Umbilical cord (tissue), 2 donors: ENCODE measurements around the gene PEX6. TPM values are rescaled to one million over a fixed set of nuclear protein-coding genes. Genes with fewer than 3 reads are reported as not detected.
A peak's percentile ranks its signal among the peaks of the same experiment; 100 is the strongest.
"Not testable (repeated sequence)": the region's sequence is repeated elsewhere in the genome, so short reads cannot be mapped to it uniquely, and the experiment has no call there.

Experiments
- DNase-seq: peaks from one replicate; pipeline ENCODE4 v3.0.0-alpha.2; 2015; ENCODE audit warnings: low spot score
- total RNA-seq: library from RNA; depleted of rRNA; stranded (reverse); fragments of >200 nt; gene quantifications from one replicate; pipeline ENCODE4 v1.2.3, GENCODE V29; 2014; ENCODE audit warnings: low replicate concordance; ENCODE audit not compliant: insufficient read depth

Gene PEX6
- total RNA-seq = 9.4 TPM

DNA sequence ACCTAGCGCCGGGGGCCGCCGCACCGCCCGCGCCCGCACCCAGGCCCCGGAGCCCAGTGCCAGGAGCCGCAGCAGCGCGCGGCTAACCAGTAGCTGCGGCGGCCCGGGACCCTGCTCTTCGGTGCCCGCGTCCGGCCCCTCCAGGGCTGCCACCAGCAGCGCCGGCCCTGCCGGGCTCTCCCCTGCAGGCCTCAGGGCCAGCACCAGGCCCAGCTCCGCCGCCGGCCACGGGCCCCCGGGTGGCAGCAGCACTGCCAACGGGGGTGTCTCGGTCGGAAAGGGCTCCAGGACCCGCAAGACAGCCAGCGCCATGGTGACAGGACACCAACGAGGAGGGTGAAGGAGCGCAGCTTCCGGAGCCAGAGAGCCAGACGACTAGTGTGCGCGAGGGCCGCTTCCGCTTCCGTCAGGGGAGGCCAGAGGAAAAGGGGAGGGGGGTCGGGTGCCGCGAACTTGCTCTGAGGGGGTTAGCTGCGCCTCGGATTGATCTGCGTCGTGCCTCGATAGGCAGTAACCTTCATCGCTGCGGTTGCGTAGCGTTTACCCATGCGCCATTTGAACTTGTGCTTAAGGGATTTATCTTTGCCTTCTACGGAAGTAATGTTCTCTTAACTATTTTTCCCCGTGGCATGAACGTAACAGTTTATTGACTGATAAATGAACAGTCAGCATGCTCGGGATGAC, at the start of gene PEX6:
PEX6 (minus strand) TSS at position 343 of the 684 bp plus-strand sequence; CDS start at position 312, 31 bp downstream.
- peak; percentile 94 for DNase-seq

- no peak for DNase-seq
These were observed 47.4 kb upstream of the PEX6 start for GRCh38 chr6:43026365-43026764.

- no peak for DNase-seq
These were observed 45.5 kb upstream of the PEX6 start for GRCh38 chr6:43024436-43024835.

GRCh38 chr6:43021270-43022047, 42.5 kb upstream of the PEX6 start, which contains the start of gene RRP36:
TSS of gene RRP36 (plus strand) at chr6:43021623. CDS start at chr6:43021655, 32 bp downstream.
- peak; percentile 88 for DNase-seq

DNA sequence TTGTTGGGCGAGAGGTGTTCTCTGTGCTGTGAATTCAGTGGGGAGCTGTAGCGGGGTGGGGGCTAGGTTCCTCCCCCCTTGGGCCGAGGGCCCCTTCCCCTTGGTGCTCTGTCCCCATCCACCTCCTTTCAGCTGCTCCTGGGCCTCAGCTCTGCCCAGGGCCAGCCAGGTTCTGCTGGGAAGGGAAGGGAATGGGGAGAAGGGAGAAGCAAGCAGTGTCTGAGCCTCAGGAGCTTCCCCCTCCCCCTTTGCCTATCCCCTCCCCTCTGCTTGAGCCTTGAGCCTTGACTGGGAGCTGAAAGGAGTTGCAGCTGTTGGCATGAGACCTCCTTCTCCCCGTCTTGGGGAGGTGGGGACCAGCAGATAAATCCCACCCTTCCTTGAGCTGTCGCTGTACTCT, 41.9 kb upstream of the PEX6 start:
- peak; percentile 55 for DNase-seq

- DNase-seq = no peak
These were observed 41.2 kb upstream of the PEX6 start for GRCh38 chr6:43020052-43020705.

DNA sequence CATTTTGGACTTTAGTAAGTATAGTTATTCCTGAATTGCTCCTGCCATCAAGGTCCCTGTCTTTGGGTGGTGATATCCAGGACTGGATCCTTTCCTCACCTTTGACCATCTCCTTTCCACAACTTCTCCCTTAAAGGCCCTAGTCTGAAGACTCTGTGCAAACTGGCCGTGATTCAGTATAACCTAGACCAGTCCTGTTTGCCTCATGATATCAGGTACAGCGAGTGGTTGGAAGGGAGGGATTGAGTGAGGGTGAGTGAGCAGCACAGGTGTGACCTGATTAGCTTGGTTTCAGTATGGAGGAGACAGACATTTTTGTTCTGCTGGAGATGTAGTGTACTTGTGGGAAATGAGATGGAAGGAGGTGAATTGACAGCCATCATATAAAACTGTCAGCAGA, 40.2 kb upstream of the PEX6 start:
- no peak for DNase-seq

DNA sequence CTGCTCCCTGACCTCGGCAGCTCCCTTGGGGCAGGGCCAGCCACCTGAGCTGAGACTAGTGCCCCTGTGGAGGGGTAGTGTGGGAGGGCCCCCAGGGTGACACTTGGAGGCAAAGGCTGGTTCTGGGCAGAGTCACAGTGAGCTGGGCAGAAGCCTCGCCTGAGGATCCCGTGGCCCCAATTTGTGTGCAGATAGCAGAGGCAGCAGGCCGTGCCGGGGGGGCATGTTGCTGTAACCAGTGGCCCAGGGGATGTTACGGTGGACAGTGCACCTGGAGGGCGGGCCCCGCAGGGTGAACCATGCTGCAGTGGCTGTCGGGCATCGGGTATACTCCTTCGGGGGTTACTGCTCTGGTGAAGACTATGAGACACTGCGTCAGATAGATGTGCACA, 38.0 kb upstream of the PEX6 start:
- DNase-seq = no peak

- no peak for DNase-seq
These were observed 37.4 kb upstream of the PEX6 start for GRCh38 chr6:43016176-43016942.

DNA sequence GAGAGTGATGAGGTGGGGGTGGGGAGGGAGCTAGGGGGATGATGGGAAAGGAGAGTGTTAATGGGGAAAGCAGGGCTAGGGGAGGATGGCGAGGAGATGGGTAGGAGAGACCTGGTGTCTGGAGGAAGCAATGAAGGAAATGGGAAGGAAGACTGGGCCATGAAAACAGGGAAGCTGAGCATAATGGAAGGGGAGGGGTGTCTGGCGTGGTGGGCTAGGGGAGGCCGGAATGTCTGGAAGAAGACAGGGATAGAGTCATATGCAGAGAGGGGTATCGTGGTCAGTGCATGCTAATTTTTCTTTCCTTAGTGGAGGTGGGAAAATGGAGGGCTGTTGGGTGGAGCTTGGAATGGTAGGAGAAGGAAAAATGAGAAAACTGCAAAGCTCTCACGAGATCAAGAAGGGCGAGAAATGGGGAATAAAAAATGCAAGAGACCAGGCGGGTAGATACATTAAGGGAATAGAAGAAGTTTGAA, 35.5 kb upstream of the PEX6 start:
- DNase-seq = peak; percentile 56

DNA sequence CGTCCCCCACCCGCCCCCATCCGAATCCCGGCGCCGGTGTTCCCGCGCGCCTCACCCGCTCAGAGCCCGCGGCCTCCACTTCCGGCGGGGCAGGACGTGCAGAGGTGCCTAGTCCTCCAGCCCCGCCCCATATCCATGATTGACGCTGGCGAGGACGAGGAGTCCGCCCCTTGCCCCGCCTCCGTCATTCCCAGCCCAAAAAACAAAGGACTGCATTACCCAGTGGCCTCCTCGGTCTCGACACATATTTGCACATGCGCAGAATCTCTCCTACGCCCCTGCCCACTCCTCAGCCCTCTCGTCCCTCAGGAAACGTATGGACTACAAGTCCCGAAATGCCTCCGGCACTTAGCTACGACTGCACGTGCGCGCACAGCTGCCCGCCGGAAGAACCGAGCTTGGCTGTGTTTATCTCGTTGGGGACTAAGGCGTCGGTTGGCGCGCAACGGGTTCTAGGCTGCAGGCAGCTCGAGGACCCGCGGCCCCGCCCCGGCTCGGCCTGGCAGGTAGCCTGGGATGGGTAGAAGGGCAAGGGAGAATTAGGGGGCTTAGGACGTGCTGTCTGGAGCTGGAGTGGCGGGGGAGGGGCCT, 35.0 kb upstream of the PEX6 start, which contains the start of the genes KLHDC3 and MEA1:
KLHDC3 (plus strand) TSS at position 407 of the 591 bp plus-strand sequence. CDS start 2,944 bp downstream, outside the sequence.
MEA1 (minus strand) TSS at position 104 of the 591 bp plus-strand sequence. CDS start 133 bp downstream, outside the sequence.
- DNase-seq = peak; percentile 100

- DNase-seq = peak; percentile 85
These were observed 34.3 kb upstream of the PEX6 start for GRCh38 chr6:43013097-43013842.

- no peak for DNase-seq
These were observed 33.4 kb upstream of the PEX6 start for GRCh38 chr6:43012364-43012763.

GRCh38 chr6:43011207-43011606, 32.2 kb upstream of the PEX6 start:
- no peak for DNase-seq

GRCh38 chr6:43009124-43009523, 30.1 kb upstream of the PEX6 start:
- peak; percentile 35 for DNase-seq

DNA sequence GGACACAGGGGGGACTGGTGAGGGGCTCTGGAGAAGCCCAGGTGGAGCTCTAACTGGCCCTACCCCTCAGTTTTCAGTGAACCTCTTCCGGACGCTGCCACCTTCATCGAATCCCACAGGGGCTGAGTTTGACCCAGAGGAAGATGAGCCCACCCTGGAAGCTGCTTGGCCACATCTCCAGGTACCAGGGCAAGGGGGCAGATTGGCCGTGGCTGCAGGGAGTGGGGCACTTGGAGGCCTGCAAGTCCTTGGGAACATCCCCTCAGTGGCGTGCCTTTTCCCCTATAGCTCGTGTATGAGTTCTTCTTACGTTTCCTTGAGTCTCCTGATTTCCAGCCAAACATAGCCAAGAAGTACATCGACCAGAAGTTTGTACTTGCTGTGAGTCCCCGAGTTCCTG, 28.1 kb upstream of the PEX6 start:
- no peak for DNase-seq

GRCh38 chr6:43006251-43006650, 27.3 kb upstream of the PEX6 start:
- no peak for DNase-seq

GRCh38 chr6:43005844-43006243, 26.9 kb upstream of the PEX6 start:
- no peak for DNase-seq

- DNase-seq = no peak
These were observed 22.9 kb upstream of the PEX6 start for GRCh38 chr6:43001843-43002242.

GRCh38 chr6:42998205-42998604, 19.2 kb upstream of the PEX6 start:
- not testable (repeated sequence) for DNase-seq
